Ramos (cell line): Measurements from ENCODE around the gene ROBO4.

Source experiments
- in situ Hi-C: fragments of 300-500 bp; cut with MboI; formaldehyde crosslinking; loops from one replicate; pipeline ENCODE4 v1.14.3; 2022; ENCODE audit warnings: low sequenced_read_pairs; ENCODE audit not compliant: unreplicated experiment

ROBO4 gene

DNA sequence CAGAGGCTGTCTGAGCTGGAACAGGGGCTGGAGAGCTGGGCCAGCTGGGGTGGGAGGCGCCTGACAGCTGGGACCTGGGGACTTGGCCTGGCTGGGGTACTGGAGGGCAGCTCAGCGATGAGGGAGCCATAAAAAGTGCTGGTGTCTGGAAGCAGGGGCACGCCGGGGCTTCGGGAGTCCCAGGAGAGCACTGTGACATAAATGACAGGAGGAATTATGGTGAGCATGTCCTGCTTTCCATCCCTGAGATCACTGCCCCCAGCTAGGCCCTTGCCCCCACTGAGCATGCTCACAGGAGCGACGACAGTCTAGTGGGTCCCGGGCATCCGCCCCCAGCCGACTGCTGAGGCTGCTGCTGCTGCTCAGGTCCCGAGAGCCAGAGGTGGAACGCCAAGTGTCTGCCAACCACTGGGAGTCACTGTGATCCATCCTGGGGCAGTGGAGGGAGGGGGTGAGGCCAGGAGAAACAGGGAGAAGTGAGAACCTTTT, 6.2 kb downstream of the ROBO4 start:
- in situ Hi-C loops = no loop called here

DNA sequence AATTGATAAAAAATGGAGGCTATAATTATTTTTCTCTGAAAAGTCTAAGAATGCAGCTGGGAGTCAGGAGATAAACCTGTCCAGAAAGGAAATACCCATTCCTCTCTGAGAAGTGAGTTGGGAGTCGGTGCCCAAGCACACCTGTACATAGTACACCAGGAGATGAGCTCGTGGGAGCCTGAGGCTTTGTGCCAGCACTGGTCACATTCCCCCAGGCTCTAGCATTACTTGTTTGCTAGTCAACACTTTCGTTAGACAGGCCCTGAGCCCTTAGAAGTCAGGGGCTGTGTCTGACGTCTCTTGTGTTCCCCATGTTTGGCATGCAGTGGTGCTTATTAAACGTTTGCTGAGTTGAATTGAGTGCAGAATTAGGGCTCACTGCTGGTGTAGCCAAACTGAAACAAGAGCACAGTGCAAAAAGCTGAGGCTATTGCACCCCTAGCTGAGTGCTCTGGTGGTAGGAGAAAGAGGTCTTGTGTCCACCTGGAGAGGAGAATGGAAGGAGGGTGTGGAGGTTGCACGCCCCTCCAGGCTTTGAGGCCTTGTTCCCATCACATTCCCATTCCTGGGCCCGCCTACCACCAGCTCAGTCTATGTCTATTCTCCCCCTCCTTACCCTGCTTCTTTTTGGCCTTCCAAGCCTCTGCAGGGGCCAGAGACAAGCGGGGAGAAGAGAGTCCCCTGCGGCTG, 6.8 kb downstream of the ROBO4 start:
- in situ Hi-C loops = no loop called here

DNA sequence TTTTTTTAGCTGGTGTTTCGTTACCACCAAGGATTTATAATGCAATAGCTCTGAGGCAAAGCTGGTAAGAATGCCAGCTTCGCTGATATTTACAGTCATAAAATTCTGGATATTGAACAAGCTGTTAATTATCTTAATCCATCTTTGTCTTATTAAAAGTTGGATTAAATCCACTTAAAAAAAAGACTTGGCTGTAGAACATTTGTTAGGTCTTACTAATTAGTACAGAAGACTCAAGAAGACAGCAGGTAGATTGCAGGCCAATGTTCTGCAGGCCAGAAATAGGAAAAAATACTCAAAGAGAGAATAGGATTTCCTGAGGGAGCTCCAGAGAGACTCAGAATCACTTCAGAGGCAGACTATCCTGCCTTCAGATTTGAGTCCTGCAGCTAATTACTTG, 7.5 kb downstream of the ROBO4 start:
- in situ Hi-C loops = no loop called here

GRCh38 chr11:124889191-124890091, 8.2 kb downstream of the ROBO4 start:
- in situ Hi-C loops = no loop called here

DNA sequence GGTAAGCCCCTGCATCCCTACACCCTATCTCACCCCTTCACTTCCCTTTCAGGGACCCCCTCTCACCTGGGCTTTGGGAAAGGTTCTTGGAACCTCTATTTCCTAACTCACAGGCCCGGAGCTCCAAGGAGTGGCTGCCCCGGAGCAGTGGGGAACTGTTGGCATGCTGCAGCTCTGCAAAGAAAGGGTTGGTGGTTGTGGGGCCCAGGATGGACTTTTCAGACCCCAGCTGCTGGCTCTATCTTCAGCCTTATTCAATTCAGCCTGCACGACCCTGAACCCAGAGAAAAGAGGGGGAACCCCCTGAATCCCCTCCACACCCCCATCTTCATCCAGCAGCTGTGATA, 10.0 kb downstream of the ROBO4 start:
- in situ Hi-C loops = no loop called here

DNA sequence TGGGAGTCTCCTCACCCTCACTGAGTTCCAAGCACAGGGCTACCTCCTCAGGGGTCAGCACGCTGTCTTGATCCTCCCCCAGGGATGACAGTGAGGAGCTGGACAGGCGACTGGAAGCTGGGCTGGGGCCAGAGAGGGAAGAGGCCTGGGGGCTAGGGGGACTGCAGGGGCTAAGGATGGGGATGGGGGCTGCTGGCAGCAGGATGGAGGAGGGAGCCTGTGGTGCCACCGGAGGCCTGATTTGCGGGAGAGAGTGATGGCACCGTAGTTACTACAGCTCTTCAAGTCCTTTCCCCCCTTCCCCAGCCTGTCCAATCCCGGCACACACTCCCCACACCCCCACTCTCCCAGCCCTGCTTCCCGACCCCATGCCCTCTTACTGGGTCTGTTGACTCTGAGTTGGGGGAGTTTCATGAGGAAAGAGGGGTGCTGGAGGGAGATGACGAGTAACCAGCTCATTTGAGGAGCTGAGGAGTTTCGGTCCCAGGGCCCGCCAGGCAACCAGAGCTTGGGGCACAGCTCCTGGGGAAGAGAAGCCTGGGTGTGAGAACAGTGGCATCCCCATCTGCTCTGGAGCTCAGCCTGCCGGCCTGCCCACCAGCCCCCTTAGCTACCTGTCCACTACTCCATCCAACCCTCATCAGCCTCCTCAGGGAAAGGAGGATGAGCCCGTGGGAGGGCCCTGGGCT, 10.5 kb downstream of the ROBO4 start:
- in situ Hi-C loops = no loop called here

DNA sequence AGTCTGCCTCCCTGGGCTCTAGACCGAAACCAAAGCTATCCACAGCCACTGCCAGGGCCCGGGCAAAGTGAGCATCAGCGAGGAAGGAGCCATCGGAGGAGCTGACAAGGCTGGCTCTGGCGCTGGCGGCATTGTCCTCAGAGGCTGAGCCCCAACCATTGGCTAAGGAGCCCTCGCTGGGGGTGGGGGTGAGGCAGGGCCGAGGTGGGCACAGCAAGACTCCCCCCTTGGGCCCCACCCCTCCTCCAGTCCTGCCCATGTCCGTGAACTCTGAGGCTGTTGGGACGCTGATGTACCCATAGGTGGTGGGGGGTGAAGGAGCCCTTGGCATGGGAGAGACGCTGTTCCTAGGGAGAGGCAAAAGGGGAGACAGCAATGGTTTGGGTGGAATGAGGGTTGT, 11.2 kb downstream of the ROBO4 start:
- in situ Hi-C loops = no loop called here

DNA sequence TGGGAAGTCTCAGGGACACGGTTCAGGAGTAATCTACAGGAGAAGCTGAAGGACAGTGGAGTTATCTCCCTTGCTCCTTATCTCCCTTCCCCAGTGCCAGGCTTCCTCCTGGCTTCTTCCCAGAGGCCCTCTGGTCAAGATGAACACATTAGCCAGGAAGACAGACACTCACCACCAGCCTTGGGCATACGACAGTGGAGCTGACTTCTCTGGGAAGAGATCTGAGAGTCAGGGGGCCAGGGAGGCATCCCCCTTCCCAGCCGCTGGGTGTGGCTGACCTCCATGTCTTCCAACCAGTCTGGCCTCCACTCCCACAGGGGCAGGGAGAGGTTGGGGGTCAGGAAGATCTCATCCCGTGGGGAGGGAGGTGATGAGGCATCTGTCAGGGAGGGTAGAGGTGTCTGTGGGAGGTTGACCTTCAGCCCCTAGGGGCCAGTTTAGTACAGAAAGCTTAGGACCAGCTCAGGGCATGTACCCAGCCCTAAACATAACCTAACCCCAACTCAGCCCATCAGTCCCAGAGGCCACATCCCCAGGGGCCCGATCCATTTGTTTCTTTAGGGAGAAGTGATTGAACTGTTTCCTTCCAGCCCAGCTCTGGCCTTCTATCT, 12.7 kb downstream of the ROBO4 start:
- in situ Hi-C loops = no loop called here

- in situ Hi-C loops = no loop called here
Observed at GRCh38 chr11:124884340-124884739, 13.3 kb downstream of the ROBO4 start.

DNA sequence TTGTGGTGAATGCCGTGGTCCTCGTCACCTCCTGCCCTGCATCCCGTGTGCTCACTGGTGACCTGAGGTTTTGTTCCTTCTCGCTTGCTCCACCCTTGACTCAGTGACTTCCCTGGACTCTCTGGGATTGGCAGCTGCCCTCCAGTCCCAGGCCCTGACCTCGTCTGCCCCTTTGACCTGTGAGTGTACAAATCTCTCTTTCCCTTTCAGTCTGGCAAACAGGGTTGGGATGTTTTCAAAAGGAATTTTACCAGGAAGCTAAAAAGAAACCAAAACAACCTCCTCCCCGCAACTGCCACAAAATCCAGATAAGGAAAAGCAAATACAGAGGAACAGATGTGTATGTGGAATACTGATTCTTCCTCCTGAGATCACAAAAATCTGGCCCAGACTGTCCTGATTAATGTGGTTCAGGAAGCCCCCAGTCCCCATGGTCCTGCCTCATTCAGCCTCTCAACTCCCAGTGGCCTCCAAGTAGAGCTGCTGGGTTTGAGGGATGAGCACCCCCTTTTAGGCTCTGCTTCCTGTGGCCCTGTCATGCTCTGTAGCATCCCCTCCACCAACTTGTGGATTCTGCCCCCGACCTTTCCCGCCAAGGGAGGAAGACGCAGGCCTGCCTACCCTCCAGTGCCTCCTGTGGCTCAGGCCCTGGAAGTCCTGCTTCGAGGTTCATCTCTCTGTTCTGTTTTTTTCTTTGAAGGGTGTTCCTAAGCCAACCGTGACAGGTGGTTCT, 15.2 kb downstream of the ROBO4 start:
- in situ Hi-C loops = no loop called here

- in situ Hi-C loops = no loop called here
Observed at GRCh38 chr11:124880958-124881357, 16.7 kb downstream of the ROBO4 start.

- in situ Hi-C loops = no loop called here
Observed at GRCh38 chr11:124880290-124880611, 17.4 kb downstream of the ROBO4 start.

GRCh38 chr11:124879493-124880289, 18.0 kb downstream of the ROBO4 start:
- in situ Hi-C loops = no loop called here

GRCh38 chr11:124878759-124879492, 18.7 kb downstream of the ROBO4 start:
- in situ Hi-C loops = no loop called here

DNA sequence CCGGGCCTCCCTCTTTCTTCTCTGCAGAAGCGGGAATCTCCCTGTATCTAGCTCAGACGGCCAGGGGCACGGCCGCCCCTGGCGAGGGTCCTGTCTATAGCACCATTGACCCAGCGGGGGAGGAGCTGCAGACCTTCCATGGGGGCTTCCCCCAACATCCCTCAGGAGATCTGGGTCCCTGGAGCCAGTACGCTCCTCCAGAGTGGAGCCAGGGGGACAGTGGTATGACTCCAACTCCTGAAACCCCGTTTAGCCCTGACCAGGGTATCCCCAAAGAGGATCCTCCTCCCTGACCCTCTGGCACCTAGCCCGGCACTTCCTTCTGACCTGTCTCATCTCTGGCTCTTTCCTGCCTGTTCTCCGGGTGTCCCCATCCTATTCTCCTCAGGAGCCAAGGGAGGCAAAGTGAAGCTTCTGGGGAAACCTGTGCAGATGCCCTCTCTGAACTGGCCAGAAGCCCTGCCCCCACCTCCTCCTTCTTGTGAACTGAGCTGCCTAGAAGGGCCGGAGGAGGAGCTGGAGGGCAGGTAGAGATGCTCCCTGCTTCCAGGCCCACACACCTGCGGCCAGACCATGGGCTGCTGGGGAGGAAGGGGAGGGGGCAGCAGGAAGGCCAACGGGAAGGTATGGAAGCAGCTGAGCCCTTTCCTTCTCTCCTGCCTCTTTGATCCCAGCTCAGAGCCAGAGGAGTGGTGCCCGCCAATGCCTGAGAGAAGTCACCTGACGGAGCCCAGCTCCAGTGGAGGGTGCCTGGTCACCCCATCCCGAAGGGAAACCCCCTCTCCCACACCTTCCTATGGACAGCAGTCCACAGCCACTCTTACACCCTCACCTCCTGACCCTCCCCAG, 19.5 kb downstream of the ROBO4 start:
- in situ Hi-C loops = no loop called here

GRCh38 chr11:124877631-124877909, 20.1 kb downstream of the ROBO4 start:
- in situ Hi-C loops = no loop called here

GRCh38 chr11:124876818-124877630, 20.6 kb downstream of the ROBO4 start:
- in situ Hi-C loops = no loop called here
